K562 (cell line): ENCODE results near the gene XAB2. TPM values are rescaled to one million over a fixed set of nuclear protein-coding genes. Genes with fewer than 3 reads are reported as not detected.

Experiments
- ATAC-seq: fragments of 200-7000 bp; cut with Tn5 transposase; 3 replicates; pipeline ENCODE4 v1.9.1; 2020; ENCODE audit warnings: moderate library complexity
- BruUV-seq: library from RNA; stranded (reverse); fragments of 400-500 nt; replicated peaks from 2 replicates; lab custom pipeline; 2021; lab: Mats Ljungman, UMichigan
- CTCF ChIA-PET: fragments of 300-600 bp; formaldehyde crosslinking; extraction: SDS; loops from one replicate; lab custom pipeline; 2021; ENCODE audit warnings: low intra/inter-chr PET ratio; lab: Yijun Ruan, JAX
- POLR2A ChIA-PET: fragments of 300-600, 350-650 bp; sonication (Branson Sonifier 250); formaldehyde crosslinking; extraction: SDS; loops from one replicate; lab custom pipeline; 2021; ENCODE audit warnings: antibody characterized with exemption, inconsistent platforms; lab: Yijun Ruan, JAX
- DNase-seq, 4 experiments: peaks; one replicate each; pipeline versions ENCODE4 v3.0.0 to v3.0.0-alpha.2; 2011 to 2018; ENCODE audit warnings: low spot score in 3 of 4, mixed read lengths in 3 of 4; ENCODE audit errors: extremely low read depth in 1 of 4
- FAIRE-seq: peaks from 2 replicates; lab custom pipeline; 2011; peaks lifted over from hg19 to GRCh38; lab: Jason Lieb, UNC
- H2AFZ ChIP-seq: 2 replicates; pipeline ENCODE4 v1.6.0; 2011; ENCODE audit warnings: low read depth, low read length, control low read depth, inconsistent platforms
- H3K27ac ChIP-seq: fragments of 200-600 bp; 3 replicates; pipeline ENCODE4 v1.8.0; 2011; ENCODE audit warnings: low read depth, mild to moderate bottlenecking, control low read depth, inconsistent platforms, low read length, moderate library complexity, mixed read lengths; ENCODE audit errors: extremely low read depth
- H3K27me3 ChIP-seq, 2 experiments: fragments of 300-600 bp in 1 of 2; 2 replicates in 1 of 2; 3 replicates in 1 of 2; pipeline versions ENCODE4 v1.6.0 to v1.8.0; 2011; ENCODE audit warnings: inconsistent platforms in 2 of 2, low read length in 2 of 2, mild to moderate bottlenecking in 1 of 2, mixed read lengths in 1 of 2, moderate library complexity in 1 of 2; ENCODE audit not compliant: control insufficient read depth in 2 of 2, insufficient read depth in 2 of 2
- H3K36me3 ChIP-seq: fragments of 300-600 bp; 3 replicates; pipeline ENCODE4 v1.8.0; 2011; ENCODE audit warnings: mild to moderate bottlenecking, low read length, inconsistent platforms; ENCODE audit not compliant: control insufficient read depth, insufficient read depth
- H3K4me1 ChIP-seq, 2 experiments: fragments of 200-600 bp in 1 of 2; replicated peaks in 1 of 2; 2 replicates in 1 of 2; 3 replicates in 1 of 2; pipeline versions ENCODE4 v1.5.1 to v1.8.0; 2011; ENCODE audit warnings: inconsistent platforms in 2 of 2, low read length in 2 of 2, mild to moderate bottlenecking in 1 of 2, mixed read lengths in 1 of 2, moderate library complexity in 1 of 2; ENCODE audit not compliant: control insufficient read depth in 2 of 2, insufficient read depth in 2 of 2
- H3K4me2 ChIP-seq: 2 replicates; pipeline ENCODE4 v1.6.1; 2011; ENCODE audit warnings: low read length, control low read depth, inconsistent platforms, mixed read lengths; ENCODE audit not compliant: insufficient read depth
- H3K4me3 ChIP-seq: fragments of 200-600 bp; sonication (generic), shearing (Covaris generic); 2 replicates; pipeline ENCODE4 v1.5.1; 2016; ENCODE audit warnings: control low read depth, inconsistent platforms
- H3K79me2 ChIP-seq: fragments of 200-600 bp; 3 replicates; pipeline ENCODE4 v1.8.0; 2011; ENCODE audit warnings: low read length, inconsistent platforms; ENCODE audit not compliant: control insufficient read depth, insufficient read depth
- H3K9ac ChIP-seq, 2 experiments: 2 replicates each; pipeline versions ENCODE4 v1.6.0 to v1.6.1; 2011; ENCODE audit warnings: low read depth in 2 of 2, low read length in 2 of 2, control low read depth in 1 of 2, inconsistent platforms in 1 of 2, mild to moderate bottlenecking in 1 of 2, mixed read lengths in 1 of 2; ENCODE audit not compliant: insufficient read depth in 1 of 2
- H3K9me1 ChIP-seq: one replicate; pipeline ENCODE4 v1.6.0; 2011; ENCODE audit warnings: inconsistent platforms, mild to moderate bottlenecking, low read length, moderate library complexity; ENCODE audit not compliant: control insufficient read depth, insufficient read depth
- H3K9me3 ChIP-seq: replicated peaks from 2 replicates; pipeline ENCODE4 v1.5.1; 2011; ENCODE audit warnings: low read depth, low read length, inconsistent platforms; ENCODE audit not compliant: control insufficient read depth, insufficient read depth
- H4K20me1 ChIP-seq: replicated peaks from 2 replicates; pipeline ENCODE4 v1.6.1; 2011; ENCODE audit warnings: low read length, inconsistent platforms, mixed read lengths; ENCODE audit not compliant: control insufficient read depth, insufficient read depth
- BCOR ChIP-seq: fragments of 450-650 bp; IDR thresholded peaks from 2 replicates; pipeline ENCODE4 v1.6.1; 2016
- GTF3C2 ChIP-seq: IDR thresholded peaks from 3 replicates; pipeline ENCODE4 v1.6.1; 2011; ENCODE audit warnings: borderline replicate concordance, mild to moderate bottlenecking, moderate library complexity; ENCODE audit not compliant: insufficient read length; ENCODE audit errors: extremely low read depth
- HES1 ChIP-seq: fragments of 450-650 bp; IDR thresholded peaks from 2 replicates; pipeline ENCODE4 v1.6.1; 2016; ENCODE audit warnings: low read depth, mild to moderate bottlenecking, moderate library complexity
- KDM1A ChIP-seq, 2 experiments: fragments of 450-650 bp; IDR thresholded peaks; 2 replicates each; pipeline ENCODE4 v1.6.1; 2016; ENCODE audit warnings: mild to moderate bottlenecking in 2 of 2
- POLR2A ChIP-seq: fragments of 450-650 bp; conservative IDR thresholded peaks from 2 replicates; pipeline ENCODE4 v1.6.1; 2016
- RBM25 ChIP-seq: fragments of 200-400 bp; formaldehyde crosslinking; IDR thresholded peaks from 2 replicates; pipeline ENCODE4 v1.6.1; 2018; ENCODE audit warnings: low read length, low read depth, moderate library complexity; ENCODE audit not compliant: severe bottlenecking
- SMARCA5 ChIP-seq: fragments of 450-650 bp; IDR thresholded peaks from 2 replicates; pipeline ENCODE4 v1.6.1; 2016
- SREBF2 ChIP-seq: sonication (generic); formaldehyde crosslinking; IDR thresholded peaks from 2 replicates; pipeline ENCODE4 v1.4.0; 2020; ENCODE audit warnings: mild to moderate bottlenecking, missing genetic modification reagents
- SUPT5H ChIP-seq: fragments of 450-650 bp; IDR thresholded peaks from 2 replicates; pipeline ENCODE4 v1.6.1; 2016
- ZFP36 ChIP-seq: fragments of 150-350 bp; IDR thresholded peaks from 2 replicates; pipeline ENCODE4 v1.6.1; 2018; ENCODE audit warnings: low read length, low read depth; ENCODE audit not compliant: partially characterized antibody
- ZNF436 ChIP-seq: fragments of 250-450, 450-650 bp; sonication (Bioruptor Pico); formaldehyde crosslinking; IDR thresholded peaks from 2 replicates; pipeline ENCODE4 v1.7.0; 2020; ENCODE audit warnings: mild to moderate bottlenecking
- ZNF77 ChIP-seq: fragments of 250-450 bp; sonication (Bioruptor Pico); IDR thresholded peaks from 2 replicates; pipeline ENCODE4 v1.5.0; 2020
- WGBS: fragments of 100-300 bp; shearing (Covaris generic); methylation state at CpG from one replicate; pipeline ENCODE4 v1.1.6; 2016; ENCODE audit warnings: low coverage, mixed read lengths; ENCODE audit not compliant: insufficient coverage; ENCODE audit errors: missing lambda C conversion rate; 5-methylcytosine and 5-hydroxymethylcytosine counted together
- in situ Hi-C: fragments of 300-500 bp; cut with MboI; formaldehyde crosslinking; loops from 4 replicates; pipeline ENCODE4 v1.15.0; 2018; ENCODE audit warnings: inconsistent platforms, mixed read lengths
- intact Hi-C: fragments of 100-400 bp; cut with micrococcal nuclease; formaldehyde crosslinking; loops from 2 replicates; pipeline ENCODE4 v1.14.2; 2022
- polyA plus RNA-seq, 8 experiments: library from polyadenylated mRNA; depleted of rRNA in 4 of 8; stranded (reverse) in 5 of 8; unstranded in 3 of 8; fragments of >200 nt; fragmentation: Nextera tagmentation in 2 of 8; fragmentation: Illumina TruSeq in 1 of 8; extraction: Ambion mirVana in 2 of 8; extraction: Trizol in 1 of 8; gene quantifications; 2 replicates each; pipeline versions ENCODE4 v1.2.1 to v1.2.3, GENCODE V29; 2011 to 2014; ENCODE audit warnings: inconsistent platforms in 1 of 8, missing spikeins in 1 of 8
- total RNA-seq, 7 experiments: library from RNA; depleted of rRNA in 6 of 7; stranded (reverse); fragments of >200 nt in 6 of 7; fragmentation: Illumina TruSeq in 2 of 7; extraction: Trizol in 2 of 7; gene quantifications; 2 replicates each; pipeline versions ENCODE4 v1.2.1 to v1.2.3, GENCODE V29; 2011 to 2021; ENCODE audit warnings: low replicate concordance in 1 of 7

XAB2 gene
- total and polyA plus RNA-seq, 9 of the 15 experiments (the other 6 are each of a cell fraction or from before 2014, with no cell fraction given), result 0.21 to 58.3 (median 20.0) TPM

- no peak overlapping the region for H2AFZ ChIP-seq
- ATAC-seq (no peak), FAIRE-seq (no peak), DNase-seq (no peak)
- H4K20me1 ChIP-seq, result no peaks in the 10 kb centered on the region
- H3K27me3 ChIP-seq, result no peaks in the 10 kb centered on the region
- H3K9me3 ChIP-seq, result no peaks in the 10 kb centered on the region
- H3K9me1 ChIP-seq, result no peaks in the 10 kb centered on the region
- no peaks in the 10 kb centered on the region for H3K79me2 ChIP-seq
- no peak overlapping the region for H3K4me3 ChIP-seq
- 21% methylated on average over 2 of the region's 2 CpGs for WGBS
- H3K9ac ChIP-seq, result no peak overlapping the region
- TF ChIP-seq GTF3C2, result peak; percentile 35
- TF ChIP-seq BCOR, result peak; percentile 93
- no peak for TF ChIP-seq HES1
- peak; percentile 91 for TF ChIP-seq SMARCA5
- peak; percentile 98 for TF ChIP-seq ZFP36
- no peak for TF ChIP-seq SREBF2 (CRISPR knock-in tag)
- TF ChIP-seq ZNF436 (CRISPR knock-in tag), result peak; percentile 91
- TF ChIP-seq SUPT5H, result no peak
- TF ChIP-seq ZNF77 (CRISPR knock-in tag), result no peak
- peak; percentile 47 to 58; a peak in 3 of 4 replicates for TF ChIP-seq KDM1A (IDR thresholded peaks at IDR 0.05)
- no peak for TF ChIP-seq POLR2A
- peak; percentile 16 for TF ChIP-seq RBM25
- in situ Hi-C loops (no loop called here), intact Hi-C loops (no loop called here)
- ChIA-PET CTCF (no interaction called here), POLR2A (interaction anchor here (0.6 to 0.9 kb wide), 3 partner anchors 10 to 45 kb away, joined by 3 read pairs; no protein-coding TSS in a partner anchor)
- peaks cover 2 to 24% of the 10 kb centered on the region in 2 experiments; a peak in 3 of 5 replicates for H3K4me1 ChIP-seq
- no peak overlapping the region for H3K27ac ChIP-seq
- peaks cover 21% of the 10 kb centered on the region; the same call in 2 of the 3 replicates for H3K36me3 ChIP-seq
- no TSS peak for BruUV-seq
- no peak overlapping the region for H3K4me2 ChIP-seq
Measured at GRCh38 chr19:7650148-7650547, 20.8 kb upstream of the XAB2 start.
